ENCODE data around the gene FBL. TPM values are rescaled to one million over a fixed set of nuclear protein-coding genes. Genes with fewer than 3 reads are reported as not detected.

FBL gene
- total and polyA plus RNA-seq, 2 of the 13 experiments (the other 11 are each of a cell fraction or from before 2014, with no cell fraction given), result 153 to 468 TPM

DNA sequence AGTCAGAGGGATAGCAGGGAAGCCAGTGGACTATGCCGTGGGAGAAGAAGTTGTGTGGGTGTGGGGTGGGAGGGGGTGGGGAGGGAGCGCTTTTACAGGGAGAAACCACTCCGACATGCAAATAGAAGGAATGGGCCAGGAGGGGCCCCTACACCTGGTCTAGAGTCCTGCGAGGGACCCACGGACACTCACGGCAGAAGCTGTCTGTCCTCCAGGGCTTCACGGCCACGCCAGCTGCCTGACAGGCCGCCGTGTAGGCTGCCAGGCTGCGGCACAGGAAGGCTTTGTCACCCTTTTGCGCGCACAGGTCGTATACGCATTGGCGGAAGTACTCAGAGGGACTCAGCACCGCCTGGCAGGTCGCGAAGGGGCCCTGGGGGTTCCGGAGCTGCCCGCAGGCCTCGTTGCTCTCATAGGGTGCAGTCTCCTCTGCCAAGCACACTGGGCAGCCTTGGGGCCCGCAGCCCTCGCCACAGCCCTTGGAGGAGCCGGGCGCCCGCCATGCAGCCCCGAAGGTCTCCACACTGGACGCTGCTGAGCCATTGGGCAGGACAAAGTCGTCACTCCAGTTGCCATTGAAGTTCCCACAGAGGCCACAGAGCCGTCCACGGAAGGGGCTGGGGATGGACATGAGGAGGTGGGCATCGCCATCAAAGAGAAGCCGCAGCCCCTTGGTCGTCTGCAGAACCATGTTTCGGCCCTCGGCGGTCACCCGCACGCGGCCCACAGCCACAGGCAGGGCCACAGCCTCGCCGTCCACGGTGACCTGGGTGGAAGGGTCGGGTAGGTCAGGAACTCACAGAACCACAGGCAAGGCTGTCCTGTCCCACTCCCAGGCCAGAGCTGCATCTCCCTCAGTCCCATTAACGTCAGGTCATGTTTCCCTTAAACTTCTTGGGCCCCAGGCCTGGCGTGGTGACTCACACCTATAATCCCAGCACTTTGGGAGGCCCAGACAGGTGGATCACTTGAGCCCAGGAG lies 26.0 kb upstream of the FBL start:
- no peaks in the 10 kb centered on the region for H3K9me3 ChIP-seq (ENCODE audit: low read length)
- H2AFZ ChIP-seq (ENCODE audit: low read length), result no peak overlapping the region
- TF ChIP-seq NFE2L1 (CRISPR knock-in tag; IDR thresholded peaks at IDR 0.05; ENCODE audit: borderline replicate concordance), result no peak
- TF ChIP-seq, protein P1, sequence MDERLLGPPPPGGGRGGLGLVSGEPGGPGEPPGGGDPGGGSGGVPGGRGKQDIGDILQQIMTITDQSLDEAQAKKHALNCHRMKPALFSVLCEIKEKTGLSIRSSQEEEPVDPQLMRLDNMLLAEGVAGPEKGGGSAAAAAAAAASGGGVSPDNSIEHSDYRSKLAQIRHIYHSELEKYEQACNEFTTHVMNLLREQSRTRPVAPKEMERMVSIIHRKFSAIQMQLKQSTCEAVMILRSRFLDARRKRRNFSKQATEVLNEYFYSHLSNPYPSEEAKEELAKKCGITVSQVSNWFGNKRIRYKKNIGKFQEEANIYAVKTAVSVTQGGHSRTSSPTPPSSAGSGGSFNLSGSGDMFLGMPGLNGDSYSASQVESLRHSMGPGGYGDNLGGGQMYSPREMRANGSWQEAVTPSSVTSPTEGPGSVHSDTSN (CRISPR knock-in tag; IDR thresholded peaks at IDR 0.05), result no peak
- TF ChIP-seq, protein P2, sequence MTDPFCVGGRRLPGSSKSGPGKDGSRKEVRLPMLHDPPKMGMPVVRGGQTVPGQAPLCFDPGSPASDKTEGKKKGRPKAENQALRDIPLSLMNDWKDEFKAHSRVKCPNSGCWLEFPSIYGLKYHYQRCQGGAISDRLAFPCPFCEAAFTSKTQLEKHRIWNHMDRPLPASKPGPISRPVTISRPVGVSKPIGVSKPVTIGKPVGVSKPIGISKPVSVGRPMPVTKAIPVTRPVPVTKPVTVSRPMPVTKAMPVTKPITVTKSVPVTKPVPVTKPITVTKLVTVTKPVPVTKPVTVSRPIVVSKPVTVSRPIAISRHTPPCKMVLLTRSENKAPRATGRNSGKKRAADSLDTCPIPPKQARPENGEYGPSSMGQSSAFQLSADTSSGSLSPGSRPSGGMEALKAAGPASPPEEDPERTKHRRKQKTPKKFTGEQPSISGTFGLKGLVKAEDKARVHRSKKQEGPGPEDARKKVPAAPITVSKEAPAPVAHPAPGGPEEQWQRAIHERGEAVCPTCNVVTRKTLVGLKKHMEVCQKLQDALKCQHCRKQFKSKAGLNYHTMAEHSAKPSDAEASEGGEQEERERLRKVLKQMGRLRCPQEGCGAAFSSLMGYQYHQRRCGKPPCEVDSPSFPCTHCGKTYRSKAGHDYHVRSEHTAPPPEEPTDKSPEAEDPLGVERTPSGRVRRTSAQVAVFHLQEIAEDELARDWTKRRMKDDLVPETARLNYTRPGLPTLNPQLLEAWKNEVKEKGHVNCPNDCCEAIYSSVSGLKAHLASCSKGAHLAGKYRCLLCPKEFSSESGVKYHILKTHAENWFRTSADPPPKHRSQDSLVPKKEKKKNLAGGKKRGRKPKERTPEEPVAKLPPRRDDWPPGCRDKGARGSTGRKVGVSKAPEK (CRISPR knock-in tag; IDR thresholded peaks at IDR 0.05; ENCODE audit: borderline replicate concordance), result no peak
- no peaks in the 10 kb centered on the region for H3K4me1 ChIP-seq (ENCODE audit: insufficient read depth, low read length)
- in situ Hi-C loops (cut with HindIII; ENCODE audit: extremely low pct_ligation_motif_present, low pct_unique_long_range_greater_than_20kb), result no loop called here
- no peaks in the 10 kb centered on the region; a peak in 3 of 5 replicates for H3K36me3 ChIP-seq (replicated peaks in 1 of 2; ENCODE audit: control insufficient read depth in 1 of 2, insufficient read depth in 2 of 2, low read length in 2 of 2)
- H3K27me3 ChIP-seq (ENCODE audit: control insufficient read depth in 1 of 2, insufficient read depth in 2 of 2, low read length in 2 of 2), result no peaks in the 10 kb centered on the region
- ChIA-PET POLR2A (no interaction called here), CTCF (ENCODE audit: low intra/inter-chr PET ratio, low total read pairs) (no interaction called here)
- no peak overlapping the region for H3K4me3 ChIP-seq (replicated peaks in 1 of 3; ENCODE audit: insufficient read depth in 1 of 3, low read depth in 2 of 3, low read length in 3 of 3)
- H3K79me2 ChIP-seq (ENCODE audit: insufficient read depth, low read length), result no peaks in the 10 kb centered on the region
- H3K27ac ChIP-seq (ENCODE audit: extremely low read length, insufficient read depth, low read length), result no peak overlapping the region
- no peak for ATAC-seq
- BruUV-seq (replicated peaks), result no TSS peak
- no peak for FAIRE-seq
- H4K20me1 ChIP-seq (ENCODE audit: insufficient read depth, low read length), result no peaks in the 10 kb centered on the region
- 86% methylated on average over 19 of the region's 47 CpGs for WGBS (ENCODE audit: low lambda C conversion rate)
- H3K4me2 ChIP-seq (ENCODE audit: low read depth, low read length), result no peak overlapping the region
- intact Hi-C loops (cut with micrococcal nuclease; ENCODE audit: unreplicated experiment), result no loop called here
- DNase-seq (ENCODE audit: low spot score), result no peak
- no peak overlapping the region for H3K9ac ChIP-seq (ENCODE audit: insufficient read depth, low read depth, low read length)
